Hepatocyte (in vitro differentiated cells): Measurements from ENCODE around the gene EIF4A2. TPM values are rescaled to one million over a fixed set of nuclear protein-coding genes. Genes with fewer than 3 reads are reported as not detected.

Source experiments
- DNase-seq: peaks from one replicate; pipeline ENCODE4 v3.0.0-alpha.2; 2016; ENCODE audit warnings: low spot score
- H2AFZ ChIP-seq: fragments of 200-600 bp; sonication (generic); 2 replicates; pipeline ENCODE4 v1.6.0; 2016; ENCODE audit warnings: antibody characterized with exemption, mild to moderate bottlenecking
- H3K27ac ChIP-seq: fragments of 200-600 bp; sonication (generic); 2 replicates; pipeline ENCODE4 v1.5.1; 2016; ENCODE audit warnings: mild to moderate bottlenecking
- H3K27me3 ChIP-seq: fragments of 200-600 bp; sonication (generic); 2 replicates; pipeline ENCODE4 v1.6.1; 2016
- H3K36me3 ChIP-seq: fragments of 200-600 bp; sonication (generic); replicated peaks from 2 replicates; pipeline ENCODE4 v1.5.1; 2016; ENCODE audit warnings: low read depth; ENCODE audit not compliant: insufficient read depth
- H3K4me1 ChIP-seq: fragments of 200-600 bp; sonication (generic); 2 replicates; pipeline ENCODE4 v1.5.1; 2016; ENCODE audit warnings: mild to moderate bottlenecking, moderate library complexity; ENCODE audit not compliant: insufficient read depth
- H3K4me2 ChIP-seq: fragments of 200-600 bp; sonication (generic); 2 replicates; pipeline ENCODE4 v1.6.0; 2016
- H3K4me3 ChIP-seq: fragments of 200-600 bp; sonication (generic); 2 replicates; pipeline ENCODE4 v1.5.1; 2016; ENCODE audit warnings: mild to moderate bottlenecking
- H3K79me2 ChIP-seq: fragments of 200-600 bp; sonication (generic); 2 replicates; pipeline ENCODE4 v1.6.0; 2017; ENCODE audit warnings: mild to moderate bottlenecking
- H3K9me2 ChIP-seq: fragments of 200-600 bp; sonication (generic); replicated peaks from 2 replicates; pipeline ENCODE4 v1.6.0; 2017; ENCODE audit warnings: mild to moderate bottlenecking; ENCODE audit not compliant: insufficient read depth
- H3K9me3 ChIP-seq: fragments of 200-600 bp; sonication (generic); 2 replicates; pipeline ENCODE4 v1.5.1; 2016; ENCODE audit warnings: low read depth, mild to moderate bottlenecking
- H4K20me1 ChIP-seq: fragments of 200-600 bp; sonication (generic); 2 replicates; pipeline ENCODE4 v1.6.0; 2016; ENCODE audit warnings: mild to moderate bottlenecking; ENCODE audit not compliant: insufficient read depth, poor library complexity, severe bottlenecking
- EZH2 ChIP-seq: fragments of 200-600 bp; sonication (generic); IDR thresholded peaks from 2 replicates; pipeline ENCODE4 v1.6.1; 2016; ENCODE audit warnings: antibody characterized with exemption, mild to moderate bottlenecking, borderline replicate concordance
- EZH2phosphoT487 ChIP-seq: fragments of 200-600 bp; sonication (generic); IDR thresholded peaks from one replicate; pipeline ENCODE4 v1.6.1; 2018; ENCODE audit warnings: antibody characterized with exemption, mild to moderate bottlenecking, low read depth, moderate library complexity; ENCODE audit not compliant: unreplicated experiment, severe bottlenecking
- WGBS: methylation state at CpG from one replicate; pipeline ENCODE4 v1.1.6; 2016; ENCODE audit warnings: low lambda C conversion rate; ENCODE audit errors: missing lambda C conversion rate; 5-methylcytosine and 5-hydroxymethylcytosine counted together
- polyA plus RNA-seq: library from polyadenylated mRNA; unstranded; fragments of >200 nt; fragmentation: Nextera tagmentation; extraction: Ambion mirVana; gene quantifications from 2 replicates; pipeline ENCODE4 v1.2.1, GENCODE V29; 2016
- total RNA-seq: library from RNA; depleted of rRNA; stranded (reverse); fragments of >200 nt; gene quantifications from 2 replicates; pipeline ENCODE4 v1.2.3, GENCODE V29; 2014
- TF ChIP-seq, protein P1 (sequence below): fragments of 200-600 bp; sonication (generic); IDR thresholded peaks from 2 replicates; pipeline ENCODE4 v1.5.1; 2016; ENCODE audit warnings: antibody characterized with exemption, mild to moderate bottlenecking; ENCODE audit not compliant: poor library complexity

EIF4A2 gene
- total and polyA plus RNA-seq, 2 experiments from 2014 or later, result 155 to 558 TPM

DNA sequence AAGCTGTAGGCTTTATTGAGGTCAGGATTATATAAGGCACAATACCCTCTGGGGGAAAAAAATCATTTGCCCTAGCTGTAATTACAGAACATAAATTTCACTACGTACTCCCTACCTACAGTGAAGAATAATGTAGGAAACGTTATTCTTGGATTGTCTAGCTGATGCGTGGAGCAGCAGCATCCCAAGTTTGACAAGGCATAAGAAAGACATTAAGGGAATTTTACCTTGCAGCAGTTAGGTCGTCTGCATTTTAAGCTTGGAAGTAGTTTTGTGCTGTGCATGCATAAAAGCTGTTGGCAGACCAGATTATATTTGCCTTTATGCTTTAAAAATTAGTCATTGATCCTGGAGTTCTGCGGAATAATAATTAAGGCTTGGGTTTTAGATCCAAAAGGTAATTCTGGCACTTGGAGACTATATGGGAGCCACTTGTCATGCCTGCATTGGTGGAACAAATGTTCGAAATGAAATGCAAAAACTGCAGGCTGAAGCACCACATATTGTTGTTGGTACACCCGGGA is 2.2 kb downstream of the EIF4A2 start:
- Histone ChIP-seq H3K9me2 (no peaks in the 10 kb centered on the region), H3K4me3 (peak overlapping the region; percentile 76), H3K79me2 (peaks cover 56% of the 10 kb centered on the region), H3K4me1 (peaks cover 38% of the 10 kb centered on the region), H3K9me3 (no peaks in the 10 kb centered on the region), H4K20me1 (peaks cover 63% of the 10 kb centered on the region), H3K4me2 (peak overlapping the region; percentile 94), H3K27me3 (no peaks in the 10 kb centered on the region), H2AFZ (no peak overlapping the region), H3K36me3 (peaks cover 28% of the 10 kb centered on the region), H3K27ac (peak overlapping the region; percentile 4)
- no peak for DNase-seq
- TF ChIP-seq EZH2phosphoT487, result no peak
- TF ChIP-seq, protein P1, sequence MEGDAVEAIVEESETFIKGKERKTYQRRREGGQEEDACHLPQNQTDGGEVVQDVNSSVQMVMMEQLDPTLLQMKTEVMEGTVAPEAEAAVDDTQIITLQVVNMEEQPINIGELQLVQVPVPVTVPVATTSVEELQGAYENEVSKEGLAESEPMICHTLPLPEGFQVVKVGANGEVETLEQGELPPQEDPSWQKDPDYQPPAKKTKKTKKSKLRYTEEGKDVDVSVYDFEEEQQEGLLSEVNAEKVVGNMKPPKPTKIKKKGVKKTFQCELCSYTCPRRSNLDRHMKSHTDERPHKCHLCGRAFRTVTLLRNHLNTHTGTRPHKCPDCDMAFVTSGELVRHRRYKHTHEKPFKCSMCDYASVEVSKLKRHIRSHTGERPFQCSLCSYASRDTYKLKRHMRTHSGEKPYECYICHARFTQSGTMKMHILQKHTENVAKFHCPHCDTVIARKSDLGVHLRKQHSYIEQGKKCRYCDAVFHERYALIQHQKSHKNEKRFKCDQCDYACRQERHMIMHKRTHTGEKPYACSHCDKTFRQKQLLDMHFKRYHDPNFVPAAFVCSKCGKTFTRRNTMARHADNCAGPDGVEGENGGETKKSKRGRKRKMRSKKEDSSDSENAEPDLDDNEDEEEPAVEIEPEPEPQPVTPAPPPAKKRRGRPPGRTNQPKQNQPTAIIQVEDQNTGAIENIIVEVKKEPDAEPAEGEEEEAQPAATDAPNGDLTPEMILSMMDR, result no peak
- WGBS, result 28% methylated on average over 7 of the region's 7 CpGs

DNA sequence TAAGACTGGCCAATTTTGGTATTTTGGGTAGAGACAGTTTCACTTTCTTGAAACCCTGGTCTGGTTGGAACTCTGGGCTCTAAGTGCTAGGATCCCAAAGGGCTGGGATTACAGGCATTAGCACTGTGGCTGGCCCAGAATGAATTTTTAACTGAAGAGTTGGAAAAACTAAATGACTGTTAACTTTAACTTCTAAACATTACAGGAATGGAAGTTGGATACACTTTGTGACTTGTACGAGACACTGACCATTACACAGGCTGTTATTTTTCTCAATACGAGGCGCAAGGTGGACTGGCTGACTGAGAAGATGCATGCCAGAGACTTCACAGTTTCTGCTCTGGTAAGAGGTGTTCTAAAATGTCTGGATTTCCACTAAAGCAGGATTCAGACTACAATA is 3.5 kb downstream of the EIF4A2 start:
- peak overlapping the region; percentile 6 for H3K27ac ChIP-seq
- peaks cover 34% of the 10 kb centered on the region for H3K4me1 ChIP-seq
- WGBS, result 87% methylated on average over 3 of the region's 3 CpGs
- peaks cover 63% of the 10 kb centered on the region for H4K20me1 ChIP-seq
- no peaks in the 10 kb centered on the region for H3K9me2 ChIP-seq
- DNase-seq, result no peak
- TF ChIP-seq EZH2, result no peak
- TF ChIP-seq, protein P1, result no peak
- no peak for TF ChIP-seq EZH2phosphoT487
- peak overlapping the region; percentile 76 for H3K4me3 ChIP-seq
- H3K4me2 ChIP-seq, result peak overlapping the region; percentile 94
- peaks cover 48% of the 10 kb centered on the region for H3K79me2 ChIP-seq
- H2AFZ ChIP-seq, result no peak overlapping the region
- no peaks in the 10 kb centered on the region for H3K9me3 ChIP-seq
- H3K27me3 ChIP-seq, result no peaks in the 10 kb centered on the region
- H3K36me3 ChIP-seq, result peaks cover 28% of the 10 kb centered on the region

DNA sequence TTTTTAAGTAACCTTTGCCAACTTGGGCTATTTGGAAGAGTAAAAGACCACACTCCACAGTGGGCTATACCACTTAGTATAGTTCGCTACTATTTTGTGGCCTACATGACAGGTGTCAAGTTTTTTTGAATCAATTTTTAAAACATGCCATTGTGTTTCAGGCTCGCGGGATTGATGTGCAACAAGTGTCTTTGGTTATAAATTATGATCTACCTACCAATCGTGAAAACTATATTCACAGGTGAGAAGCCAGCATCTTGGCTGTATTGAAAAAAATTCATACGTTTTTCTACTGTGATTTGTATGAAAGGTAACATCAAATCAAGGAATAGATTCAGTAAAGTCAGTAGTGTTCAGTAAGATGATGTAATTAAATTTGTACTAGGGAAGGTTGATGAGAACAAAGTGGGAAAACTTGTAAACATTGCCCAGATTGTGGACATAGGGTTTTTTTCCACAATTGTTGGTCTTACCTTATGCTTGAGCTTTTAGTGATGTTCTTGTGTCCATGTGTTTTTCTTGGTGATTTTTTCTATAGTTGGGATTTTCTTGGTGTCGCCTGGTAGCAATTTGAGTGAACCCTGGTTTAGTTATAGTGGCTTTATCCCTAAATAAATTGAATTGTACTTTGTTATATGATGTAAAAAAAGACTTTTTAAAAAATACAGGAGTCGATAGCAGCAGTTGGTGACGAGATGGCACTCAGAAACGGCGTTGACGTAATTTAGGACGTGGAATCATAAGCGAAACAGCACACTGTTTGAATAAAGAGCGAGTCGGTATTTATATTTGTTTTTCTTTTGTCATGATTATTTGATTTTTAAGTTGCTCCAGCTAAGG is 4.5 kb downstream of the EIF4A2 start:
- H3K27ac ChIP-seq, result peak overlapping the region; percentile 6
- H3K27me3 ChIP-seq, result no peaks in the 10 kb centered on the region
- H2AFZ ChIP-seq, result no peak overlapping the region
- no peaks in the 10 kb centered on the region for H3K9me3 ChIP-seq
- no peak overlapping the region for H3K4me3 ChIP-seq
- TF ChIP-seq EZH2phosphoT487 (no peak), EZH2 (no peak)
- TF ChIP-seq, protein P1, result no peak
- DNase-seq, result no peak
- H4K20me1 ChIP-seq, result peaks cover 63% of the 10 kb centered on the region
- H3K4me2 ChIP-seq, result peak overlapping the region; percentile 94
- peaks cover 48% of the 10 kb centered on the region for H3K79me2 ChIP-seq
- H3K4me1 ChIP-seq, result peaks cover 30% of the 10 kb centered on the region
- H3K36me3 ChIP-seq, result peaks cover 28% of the 10 kb centered on the region
- H3K9me2 ChIP-seq, result no peaks in the 10 kb centered on the region
- WGBS, result 92% methylated on average over 15 of the region's 15 CpGs
